Endothelial cell of umbilical vein (primary cell): Measurements from ENCODE around the gene NR1H4. TPM values are rescaled to one million over a fixed set of nuclear protein-coding genes. Genes with fewer than 3 reads are reported as not detected.

Experiments used
- BruUV-seq: library from RNA; stranded (reverse); fragments of 400-500 nt; replicated peaks from 2 replicates; lab custom pipeline; 2021; lab: Mats Ljungman, UMichigan
- CTCF ChIA-PET: fragments of 300-600, 350-600 bp; sonication (Branson Sonifier 250); formaldehyde crosslinking; loops from one replicate; lab custom pipeline; 2021; ENCODE audit warnings: antibody characterized with exemption, inconsistent platforms; lab: Charles Lee
- POLR2A ChIA-PET: fragments of 300-600, 350-600 bp; sonication (Branson Sonifier 250); formaldehyde crosslinking; loops from one replicate; lab custom pipeline; 2021; ENCODE audit warnings: antibody characterized with exemption, inconsistent platforms; lab: Charles Lee
- DNase-seq: peaks from one replicate; pipeline ENCODE4 v3.0.0-alpha.2; 2011; ENCODE audit warnings: low read depth, low spot score
- FAIRE-seq: peaks from 2 replicates; lab custom pipeline; 2011; peaks lifted over from hg19 to GRCh38; lab: Jason Lieb, UNC
- H2AFZ ChIP-seq: 2 replicates; pipeline ENCODE4 v1.6.0; 2012; ENCODE audit warnings: low read depth, low read length, control low read depth, inconsistent platforms
- H3K27ac ChIP-seq: 2 replicates; pipeline ENCODE4 v1.5.1; 2011; ENCODE audit warnings: low read depth, mild to moderate bottlenecking, control low read depth, low read length, moderate library complexity; ENCODE audit not compliant: insufficient read depth
- H3K27me3 ChIP-seq, 2 experiments: 2 replicates each; pipeline versions ENCODE4 v1.6.0 to v1.6.1; 2011; ENCODE audit warnings: low read length in 2 of 2, mixed read lengths in 1 of 2; ENCODE audit not compliant: control insufficient read depth in 2 of 2, insufficient read depth in 2 of 2
- H3K36me3 ChIP-seq, 2 experiments: 2 replicates in 1 of 2; 3 replicates in 1 of 2; pipeline ENCODE4 v1.5.1; 2011; ENCODE audit warnings: low read length in 2 of 2, mild to moderate bottlenecking in 1 of 2, moderate library complexity in 1 of 2; ENCODE audit not compliant: control insufficient read depth in 2 of 2, insufficient read depth in 2 of 2; ENCODE audit errors: extremely low read depth in 1 of 2
- H3K4me1 ChIP-seq: 3 replicates; pipeline ENCODE4 v1.5.1; 2011; ENCODE audit warnings: mild to moderate bottlenecking, low read length; ENCODE audit not compliant: control insufficient read depth, insufficient read depth; ENCODE audit errors: extremely low read depth
- H3K4me2 ChIP-seq: 2 replicates; pipeline ENCODE4 v1.6.1; 2011; ENCODE audit warnings: low read length, control low read depth, mixed read lengths; ENCODE audit not compliant: insufficient read depth
- H3K4me3 ChIP-seq, 3 experiments: fragments of 200-600 bp in 1 of 3; sonication (generic), shearing (Covaris generic) in 1 of 3; replicated peaks in 1 of 3; 2 replicates each; pipeline ENCODE4 v1.5.1; 2011 to 2016; ENCODE audit warnings: control low read depth in 3 of 3, low read length in 3 of 3, mild to moderate bottlenecking in 2 of 3, inconsistent platforms in 1 of 3, low read depth in 1 of 3, moderate library complexity in 1 of 3; ENCODE audit not compliant: insufficient read depth in 1 of 3
- H3K79me2 ChIP-seq: 2 replicates; pipeline ENCODE4 v1.6.0; 2012; ENCODE audit warnings: low read length, inconsistent platforms; ENCODE audit not compliant: control insufficient read depth, insufficient read depth
- H3K9ac ChIP-seq: replicated peaks from 2 replicates; pipeline ENCODE3; 2011; ENCODE audit warnings: low read length, control low read depth; ENCODE audit not compliant: insufficient read depth; ENCODE audit errors: extremely low read depth
- H3K9me1 ChIP-seq: replicated peaks from 3 replicates; pipeline ENCODE4 v1.6.0; 2011; ENCODE audit warnings: mild to moderate bottlenecking, low read length; ENCODE audit not compliant: control insufficient read depth, insufficient read depth; ENCODE audit errors: extremely low read depth
- H3K9me3 ChIP-seq: replicated peaks from 2 replicates; pipeline ENCODE4 v1.5.1; 2012; ENCODE audit warnings: low read length, inconsistent platforms; ENCODE audit not compliant: control insufficient read depth, insufficient read depth
- H4K20me1 ChIP-seq: replicated peaks from 2 replicates; pipeline ENCODE3; 2011; ENCODE audit warnings: mild to moderate bottlenecking, low read length; ENCODE audit not compliant: control insufficient read depth, insufficient read depth; ENCODE audit errors: extremely low read depth
- EZH2 ChIP-seq: IDR thresholded peaks from 2 replicates; pipeline ENCODE4 v1.6.1; 2012; ENCODE audit warnings: borderline replicate concordance, low read depth, mild to moderate bottlenecking, moderate library complexity, low read length, inconsistent platforms; ENCODE audit not compliant: severe bottlenecking
- FOS ChIP-seq: IDR thresholded peaks from 2 replicates; pipeline ENCODE4 v1.6.1; 2011; ENCODE audit warnings: mild to moderate bottlenecking, low read length, moderate library complexity, borderline replicate concordance; ENCODE audit not compliant: insufficient read depth
- GATA2 ChIP-seq: IDR thresholded peaks from 2 replicates; pipeline ENCODE4 v1.7.0; 2011; ENCODE audit warnings: low read depth, mild to moderate bottlenecking, moderate library complexity, mixed read lengths, low read length; ENCODE audit not compliant: insufficient read length, insufficient read depth
- JUN ChIP-seq: IDR thresholded peaks from 2 replicates; pipeline ENCODE4 v1.6.1; 2011; ENCODE audit warnings: borderline replicate concordance, low read depth; ENCODE audit not compliant: insufficient read length, insufficient read depth
- MYC ChIP-seq: IDR thresholded peaks from one replicate; pipeline ENCODE4 v1.6.1; 2011; ENCODE audit warnings: mild to moderate bottlenecking, low read depth, low read length
- POLR2A ChIP-seq: IDR thresholded peaks from 2 replicates; pipeline ENCODE4 v1.6.1; 2012; ENCODE audit warnings: low read depth, mild to moderate bottlenecking, control low read depth, low read length
- POLR2AphosphoS5 ChIP-seq: IDR thresholded peaks from 2 replicates; pipeline ENCODE4 v1.6.1; 2012; ENCODE audit warnings: low read depth, mild to moderate bottlenecking, control low read depth, low read length, moderate library complexity; ENCODE audit not compliant: insufficient read depth
- dilution Hi-C: fragments of 300-500 bp; cut with MboI; formaldehyde crosslinking; loops from one replicate; pipeline ENCODE4 v1.15.0; 2019; ENCODE audit warnings: low sequenced_read_pairs; ENCODE audit not compliant: extremely low pct_ligation_motif_present
- intact Hi-C: fragments of 100-400 bp; cut with micrococcal nuclease; formaldehyde crosslinking; loops from one replicate; pipeline ENCODE4 v1.10.0; 2022
- polyA plus RNA-seq, 4 experiments: library from polyadenylated mRNA; depleted of rRNA in 3 of 4; stranded (reverse) in 3 of 4; unstranded in 1 of 4; fragments of >200 nt; gene quantifications; 2 replicates each; pipeline versions ENCODE4 v1.2.1 to v1.2.3, GENCODE V29; 2011 to 2012; ENCODE audit warnings: missing spikeins in 1 of 4
- total RNA-seq: library from RNA; stranded (reverse); gene quantifications from 2 replicates; pipeline ENCODE4 v1.2.3, GENCODE V29; 2021
- TF ChIP-seq, protein P1 (sequence below), 2 donors: IDR thresholded peaks; 1 replicate in 1 of 2; 2 replicates in 1 of 2; pipeline ENCODE4 v1.5.1; 2011; ENCODE audit warnings: low read length in 2 of 2, mild to moderate bottlenecking in 2 of 2, moderate library complexity in 2 of 2, control low read depth in 1 of 2, inconsistent platforms in 1 of 2, low read depth in 1 of 2; ENCODE audit not compliant: insufficient read depth in 1 of 2; ENCODE audit errors: extremely low read depth in 1 of 2
- TF ChIP-seq, protein P2 (sequence below): IDR thresholded peaks from 2 replicates; pipeline ENCODE4 v1.6.1; 2011; ENCODE audit not compliant: insufficient read depth, insufficient read length

Gene NR1H4
- total and polyA plus RNA-seq, 2 donors (not counting 3 experiments of a cell fraction or from before 2014, with no cell fraction given): not detected

DNA sequence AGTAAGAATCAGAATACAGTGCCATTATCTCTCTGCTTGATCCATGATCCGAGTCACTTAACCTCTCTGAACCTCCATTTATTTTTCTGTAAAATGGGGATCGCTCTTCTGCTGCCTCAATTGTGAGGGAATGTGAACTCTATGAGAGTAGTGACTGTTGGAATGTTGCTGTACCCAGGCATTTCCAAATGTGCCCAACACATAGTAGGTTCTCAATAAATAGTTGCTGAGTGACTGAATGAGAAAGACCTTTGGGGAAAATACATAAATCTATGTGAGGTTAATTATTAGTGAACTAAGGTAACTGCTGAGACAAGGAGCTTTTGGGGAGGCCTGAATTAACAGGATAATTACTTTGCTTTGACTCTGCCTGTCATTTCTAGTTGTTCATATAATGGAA is 33.9 kb upstream of the NR1H4 start:
- CTCF ChIA-PET: no interaction called here
- H3K36me3 ChIP-seq: no peaks in the 10 kb centered on the region
- BruUV-seq: no TSS peak
- H4K20me1 ChIP-seq: no peaks in the 10 kb centered on the region
- FAIRE-seq (no peak), DNase-seq (no peak)
- no peak overlapping the region for H3K27ac ChIP-seq
- TF ChIP-seq POLR2AphosphoS5 (no peak), GATA2 (no peak), JUN (no peak), POLR2A (no peak), FOS (no peak), EZH2 (no peak), MYC (no peak)
- TF ChIP-seq, protein P1, sequence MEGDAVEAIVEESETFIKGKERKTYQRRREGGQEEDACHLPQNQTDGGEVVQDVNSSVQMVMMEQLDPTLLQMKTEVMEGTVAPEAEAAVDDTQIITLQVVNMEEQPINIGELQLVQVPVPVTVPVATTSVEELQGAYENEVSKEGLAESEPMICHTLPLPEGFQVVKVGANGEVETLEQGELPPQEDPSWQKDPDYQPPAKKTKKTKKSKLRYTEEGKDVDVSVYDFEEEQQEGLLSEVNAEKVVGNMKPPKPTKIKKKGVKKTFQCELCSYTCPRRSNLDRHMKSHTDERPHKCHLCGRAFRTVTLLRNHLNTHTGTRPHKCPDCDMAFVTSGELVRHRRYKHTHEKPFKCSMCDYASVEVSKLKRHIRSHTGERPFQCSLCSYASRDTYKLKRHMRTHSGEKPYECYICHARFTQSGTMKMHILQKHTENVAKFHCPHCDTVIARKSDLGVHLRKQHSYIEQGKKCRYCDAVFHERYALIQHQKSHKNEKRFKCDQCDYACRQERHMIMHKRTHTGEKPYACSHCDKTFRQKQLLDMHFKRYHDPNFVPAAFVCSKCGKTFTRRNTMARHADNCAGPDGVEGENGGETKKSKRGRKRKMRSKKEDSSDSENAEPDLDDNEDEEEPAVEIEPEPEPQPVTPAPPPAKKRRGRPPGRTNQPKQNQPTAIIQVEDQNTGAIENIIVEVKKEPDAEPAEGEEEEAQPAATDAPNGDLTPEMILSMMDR (IDR thresholded peaks at IDR 0.05; ENCODE audit: extremely low read depth in 1 of 2, insufficient read depth in 1 of 2, low read depth in 1 of 2, low read length in 2 of 2): no peak
- TF ChIP-seq, protein P2, sequence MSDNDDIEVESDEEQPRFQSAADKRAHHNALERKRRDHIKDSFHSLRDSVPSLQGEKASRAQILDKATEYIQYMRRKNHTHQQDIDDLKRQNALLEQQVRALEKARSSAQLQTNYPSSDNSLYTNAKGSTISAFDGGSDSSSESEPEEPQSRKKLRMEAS: no peak
- no peaks in the 10 kb centered on the region for H3K9me1 ChIP-seq
- intact Hi-C loops: no loop called here
- no peak overlapping the region for H3K4me2 ChIP-seq
- no peak overlapping the region for H3K4me3 ChIP-seq
- POLR2A ChIA-PET: no interaction called here
- H3K27me3 ChIP-seq: no peaks in the 10 kb centered on the region
- no peaks in the 10 kb centered on the region for H3K9me3 ChIP-seq
- no peak overlapping the region for H2AFZ ChIP-seq
- dilution Hi-C loops: no loop called here
- no peak overlapping the region for H3K9ac ChIP-seq
- H3K79me2 ChIP-seq: no peaks in the 10 kb centered on the region
- no peaks in the 10 kb centered on the region for H3K4me1 ChIP-seq
